HG03571 (cell line): ENCODE results near the gene MGA.
"Not testable (repeated sequence)": the region's sequence is repeated elsewhere in the genome, so short reads cannot be mapped to it uniquely, and the experiment has no call there.

Source experiments
- ATAC-seq: cut with Tn5 transposase; IDR thresholded peaks from one replicate; pipeline ENCODE4 v1.9.1; 2021; ENCODE audit not compliant: unreplicated experiment

MGA gene

DNA sequence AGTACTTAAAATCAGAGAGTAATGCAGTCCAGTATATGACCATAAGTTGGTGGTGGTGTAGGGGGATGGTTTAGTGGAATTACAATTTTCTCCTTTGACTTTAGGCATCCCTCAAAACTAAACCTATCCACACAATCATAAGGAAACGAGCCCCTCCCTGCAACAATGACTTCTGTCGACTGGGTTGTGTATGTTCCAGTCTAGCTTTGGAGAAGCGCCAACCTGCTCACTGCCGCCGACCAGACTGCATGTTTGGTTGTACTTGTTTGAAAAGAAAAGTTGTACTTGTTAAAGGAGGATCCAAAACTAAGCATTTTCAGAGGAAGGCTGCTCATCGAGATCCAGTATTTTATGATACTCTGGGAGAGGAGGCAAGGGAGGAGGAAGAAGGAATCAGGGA lies 52.8 kb downstream of the MGA start:
- no peak for ATAC-seq

DNA sequence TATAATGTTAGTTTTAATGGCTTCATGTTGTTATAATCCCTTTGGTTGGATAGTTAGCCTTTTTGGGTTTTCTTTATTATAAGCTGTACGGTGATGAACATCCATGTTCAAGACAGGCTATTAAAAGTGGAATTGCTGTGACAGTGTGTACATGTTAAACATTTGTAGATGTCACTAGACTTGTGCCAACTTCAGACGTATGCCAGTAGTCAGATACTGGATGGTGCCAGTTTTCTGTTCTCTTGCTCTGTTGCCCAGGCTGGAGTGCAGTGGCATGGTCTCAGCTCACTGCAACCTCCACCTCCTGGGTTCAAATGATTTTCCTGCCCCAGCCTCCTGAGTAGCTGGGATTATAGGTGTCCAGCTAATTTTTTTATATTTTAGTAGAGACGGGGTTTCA lies 54.1 kb downstream of the MGA start:
- ATAC-seq = no peak

GRCh38 chr15:41716864-41717263 lies 56.7 kb downstream of the MGA start:
- no peak for ATAC-seq

DNA sequence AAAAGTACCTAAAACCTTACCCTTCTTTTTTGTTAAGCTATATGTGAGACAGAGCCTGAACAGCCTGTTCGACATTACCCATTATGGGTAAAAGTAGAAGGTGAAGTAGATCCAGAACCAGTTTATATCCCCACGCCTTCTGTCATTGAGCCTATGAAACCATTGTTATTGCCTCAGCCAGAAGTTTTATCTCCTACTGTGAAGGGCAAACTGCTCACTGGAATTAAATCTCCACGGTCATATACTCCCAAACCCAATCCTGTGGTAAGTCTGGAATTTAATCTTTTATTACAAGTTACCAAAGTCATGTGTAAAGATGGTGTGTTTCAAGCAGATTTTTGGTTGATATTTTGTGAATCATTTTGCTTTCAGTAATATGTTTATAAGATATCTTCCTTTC lies 66.9 kb downstream of the MGA start:
- no peak for ATAC-seq

DNA sequence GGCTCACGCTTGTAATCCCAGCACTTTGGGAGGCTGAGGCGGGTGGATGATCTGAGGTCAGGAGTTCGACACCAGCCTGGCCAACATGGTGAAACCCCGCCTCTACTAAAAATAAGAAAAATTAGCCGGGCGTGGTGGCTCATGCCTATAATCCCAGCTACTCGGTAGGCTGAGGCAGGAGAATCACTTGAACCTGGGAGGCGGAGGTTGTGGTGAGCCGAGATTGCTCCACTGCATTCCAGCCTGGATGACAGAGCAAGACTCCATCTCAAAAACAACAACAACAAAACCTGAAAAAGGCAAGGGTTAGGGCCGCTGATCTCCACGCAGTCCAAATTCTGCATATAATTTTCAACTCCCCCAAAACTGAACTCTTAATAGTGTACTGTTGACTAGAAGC lies 67.9 kb downstream of the MGA start:
- not testable (repeated sequence) for ATAC-seq

GRCh38 chr15:41730543-41730942 lies 70.3 kb downstream of the MGA start:
- ATAC-seq = no peak

GRCh38 chr15:41732483-41732882 lies 72.3 kb downstream of the MGA start:
- ATAC-seq = no peak

DNA sequence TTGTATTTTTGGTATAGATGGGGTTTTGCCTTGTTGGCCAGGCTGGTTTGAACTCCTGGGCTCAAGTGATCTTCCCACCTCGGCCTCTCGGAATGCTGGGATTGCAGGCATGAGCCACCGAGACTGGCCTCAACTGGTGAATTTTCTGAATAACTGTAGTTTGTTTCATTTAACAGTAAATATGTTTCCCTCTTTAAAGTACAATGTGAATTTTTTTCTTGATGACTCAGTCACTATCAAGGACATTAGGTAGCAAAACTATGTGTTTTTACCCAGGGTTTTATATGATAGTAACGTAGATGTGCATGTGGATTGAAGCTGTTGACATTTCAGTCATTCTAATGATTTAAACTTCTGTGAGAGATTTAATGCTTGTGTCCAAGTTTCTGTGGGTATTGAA lies 73.9 kb downstream of the MGA start:
- no peak for ATAC-seq

GRCh38 chr15:41735046-41735445 lies 74.8 kb downstream of the MGA start:
- ATAC-seq = no peak

GRCh38 chr15:41735492-41735891 lies 75.3 kb downstream of the MGA start:
- not testable (repeated sequence) for ATAC-seq

DNA sequence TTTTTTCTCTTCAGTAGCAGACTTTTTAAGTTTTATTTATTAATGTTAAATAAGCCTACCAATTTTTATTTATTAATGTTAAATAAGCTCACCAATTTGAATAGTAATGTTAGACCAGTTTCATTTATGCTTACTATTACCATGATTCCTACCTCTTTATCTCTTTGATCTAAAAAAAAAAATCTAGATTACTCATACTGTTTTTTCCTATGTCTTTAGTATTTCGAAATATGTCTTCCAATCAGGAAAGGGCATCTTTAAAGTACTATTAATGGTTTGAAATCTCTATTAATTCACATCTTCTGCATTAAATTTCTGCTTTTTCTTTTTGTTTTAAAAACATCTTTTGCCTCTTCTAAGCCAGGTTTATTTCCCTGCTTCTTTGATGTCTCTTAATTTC lies 86.6 kb downstream of the MGA start:
- ATAC-seq = no peak

DNA sequence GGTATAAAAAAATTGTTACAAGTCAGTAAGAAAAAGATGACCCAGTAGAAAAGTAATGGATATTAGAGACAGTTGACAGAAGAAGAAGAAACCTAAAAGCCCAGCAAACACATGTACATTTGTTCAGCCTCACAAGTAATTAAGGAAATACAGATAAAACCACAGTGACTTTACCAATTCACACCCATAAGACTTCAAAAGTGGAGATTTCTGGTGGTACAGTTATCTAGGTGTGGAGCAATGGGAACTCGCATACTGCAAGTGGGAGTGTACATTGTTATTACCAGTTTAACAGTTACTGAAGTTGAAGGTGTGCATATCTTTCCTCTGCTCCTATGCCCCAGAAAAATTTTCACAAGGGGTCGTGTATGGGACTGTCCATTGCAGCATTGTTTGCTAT lies 96.0 kb downstream of the MGA start:
- ATAC-seq = no peak

GRCh38 chr15:41772720-41773331 lies 112.6 kb downstream of the MGA start:
- ATAC-seq = no peak

DNA sequence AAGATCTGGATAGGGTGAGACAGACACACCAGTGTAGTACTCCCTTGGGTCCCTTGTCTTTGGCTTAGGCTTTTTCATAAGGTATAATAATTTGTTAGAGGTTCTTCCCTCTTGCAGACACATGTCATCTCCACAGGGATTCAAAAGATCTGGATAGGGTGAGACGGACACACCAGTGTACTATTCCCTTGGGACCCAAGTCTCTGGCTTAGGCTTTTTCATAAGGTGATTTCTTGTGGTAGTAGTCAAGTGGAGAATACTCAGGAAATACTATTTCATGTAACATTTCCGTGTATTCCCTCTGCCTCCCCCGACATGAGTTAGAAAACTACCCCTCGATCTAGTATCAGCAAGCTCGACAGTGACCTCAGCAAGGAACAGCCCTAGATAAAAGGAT lies 113.1 kb downstream of the MGA start:
- ATAC-seq = no peak

GRCh38 chr15:41773729-41774061 lies 113.5 kb downstream of the MGA start:
- ATAC-seq = no peak

DNA sequence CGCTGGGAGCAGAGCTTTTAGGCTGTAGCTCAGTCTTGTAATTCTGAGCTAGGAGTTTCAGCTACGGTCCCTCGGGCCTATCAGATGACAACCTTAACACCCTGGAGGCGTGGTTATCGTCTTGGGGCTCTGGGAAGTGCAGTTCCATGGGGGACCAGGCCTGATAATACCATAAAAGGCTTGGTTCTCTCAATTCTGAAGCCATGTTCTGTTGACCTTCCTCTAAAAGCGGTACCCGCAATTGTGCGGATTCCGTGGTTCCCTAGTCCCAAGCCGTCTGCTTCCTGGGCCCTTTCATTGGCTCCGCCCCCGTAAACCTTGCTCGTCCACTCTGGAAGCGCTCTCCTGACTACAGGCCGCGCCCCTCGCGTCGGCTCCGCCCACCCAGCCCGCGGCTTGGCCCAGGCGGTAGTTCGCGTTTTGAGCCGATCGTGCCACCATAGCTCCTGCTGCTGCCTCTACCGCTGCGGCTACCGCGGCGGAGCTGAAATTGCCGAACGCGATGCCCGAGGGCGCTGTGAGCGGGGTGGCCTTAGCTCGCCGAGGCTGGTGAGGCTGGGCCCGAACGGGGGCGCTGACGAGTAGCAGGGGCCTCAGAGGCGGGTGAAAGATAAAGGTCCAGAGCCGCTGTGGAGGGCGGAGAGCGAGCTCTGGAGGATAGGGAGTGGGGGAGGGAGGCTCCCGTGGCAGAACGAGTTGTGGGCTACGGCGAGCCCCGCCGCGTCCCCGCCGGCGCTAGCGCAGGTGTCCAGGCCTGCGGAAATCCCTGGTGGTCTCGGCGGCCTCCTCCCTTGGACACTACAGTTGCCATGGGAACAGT lies 114.1 kb downstream of the MGA start, which contains the start of gene MAPKBP1:
MAPKBP1 (plus strand) TSS at position 423 of the 820 bp plus-strand sequence. CDS start 792 bp downstream, outside the sequence.
- ATAC-seq = peak; percentile 76

DNA sequence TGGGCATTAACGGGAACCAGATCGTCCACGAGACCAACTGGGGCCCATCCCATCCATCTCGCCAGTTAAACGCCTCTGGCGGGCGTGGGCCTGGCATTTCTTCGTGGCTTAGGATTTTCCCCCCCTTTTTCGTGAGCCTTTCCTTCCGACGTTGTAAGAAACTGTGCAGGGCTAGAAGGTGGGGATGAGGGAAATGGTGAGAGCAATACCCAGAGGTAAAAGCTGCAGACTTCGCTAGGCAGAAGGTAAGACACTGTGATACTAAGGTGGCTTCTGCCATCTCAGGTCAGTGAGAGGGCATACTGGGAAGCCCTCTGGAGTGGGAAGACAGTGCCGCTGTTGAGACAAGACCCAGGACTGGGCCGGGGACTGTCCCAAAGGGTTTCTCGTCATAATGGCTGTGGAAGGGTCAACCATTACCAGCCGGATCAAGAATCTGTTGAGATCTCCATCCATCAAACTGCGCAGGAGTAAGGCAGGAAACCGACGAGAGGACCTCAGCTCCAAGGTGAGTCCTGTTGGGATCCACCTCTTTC lies 114.7 kb downstream of the MGA start:
- no peak for ATAC-seq

DNA sequence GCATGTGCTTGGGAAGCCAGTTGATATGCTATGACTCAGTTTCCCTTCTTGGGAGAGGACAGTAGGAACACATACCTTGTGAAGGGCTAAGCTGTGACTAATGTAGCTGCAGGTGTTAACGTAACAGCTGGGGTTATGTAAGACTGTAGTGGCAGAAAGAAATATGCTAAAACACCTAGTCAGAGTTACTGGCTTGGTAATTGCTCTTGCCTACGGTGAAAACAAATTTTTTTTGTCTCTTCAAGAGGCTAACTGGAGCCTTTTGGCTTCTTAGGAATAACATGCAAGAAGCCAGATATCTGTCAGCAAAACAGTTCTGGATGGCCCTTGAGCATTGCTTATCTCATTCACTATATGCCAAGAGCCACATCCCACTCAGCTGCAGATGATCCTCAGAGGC lies 115.4 kb downstream of the MGA start:
- no peak for ATAC-seq

DNA sequence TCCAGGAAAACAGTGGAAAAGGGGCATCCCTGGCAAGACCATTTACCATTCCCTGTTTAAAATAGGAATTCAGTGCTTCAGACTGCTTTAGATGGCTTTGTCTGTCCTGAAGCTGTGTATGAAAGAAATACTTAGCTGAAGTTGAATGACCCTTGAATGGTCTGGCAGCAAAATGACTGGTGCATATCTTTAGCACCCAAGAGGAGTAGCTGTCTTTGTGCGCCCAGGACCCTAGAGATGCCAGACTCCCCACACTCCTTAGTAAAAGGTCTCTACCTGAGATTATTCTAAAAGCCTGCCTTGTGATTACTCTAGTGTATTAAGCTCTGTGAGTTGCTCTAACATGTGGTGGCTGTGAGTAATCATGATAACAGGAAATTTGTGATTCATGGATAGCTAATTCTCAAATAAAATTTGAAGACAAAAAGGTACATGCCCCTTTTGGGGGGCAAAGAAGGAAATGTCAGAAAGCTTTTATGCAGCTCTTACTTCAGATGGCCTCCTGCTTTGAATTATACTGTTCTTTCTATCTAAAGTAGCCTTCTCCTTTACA lies 117.3 kb downstream of the MGA start:
- no peak for ATAC-seq

GRCh38 chr15:41778521-41778920 lies 118.3 kb downstream of the MGA start:
- ATAC-seq = no peak

GRCh38 chr15:41779662-41780157 lies 119.5 kb downstream of the MGA start:
- no peak for ATAC-seq

DNA sequence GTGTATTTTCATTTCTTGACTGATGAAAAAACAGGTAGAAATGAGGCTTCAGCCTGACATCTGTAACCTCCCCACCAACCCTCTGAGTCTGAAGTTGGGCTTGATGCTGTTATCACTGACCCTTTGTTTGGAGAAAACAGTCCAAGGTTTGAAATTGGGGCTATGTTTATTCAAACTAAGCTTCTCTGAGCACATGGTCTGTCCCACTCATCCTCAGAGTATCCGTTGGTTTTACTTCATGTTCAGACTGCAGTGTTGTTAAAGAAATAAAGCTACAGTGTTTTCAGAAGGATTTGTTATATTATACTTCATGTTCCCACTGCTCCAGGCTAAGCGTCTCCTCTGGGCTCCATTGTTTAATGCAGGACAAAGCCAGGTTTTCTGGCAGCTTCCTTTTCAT lies 120.1 kb downstream of the MGA start:
- ATAC-seq = no peak
